WTC11 (cell line): ENCODE measurements around the gene SLC66A2. TPM values are rescaled to one million over a fixed set of nuclear protein-coding genes. Genes with fewer than 3 reads are reported as not detected.

Experiments used
- ATAC-seq: fragments of 200-7000 bp; cut with Tn5 transposase; 2 replicates; pipeline ENCODE4 v1.10.0; 2021; ENCODE audit warnings: mild to moderate bottlenecking, moderate library complexity
- CTCF ChIA-PET: fragments of 300-600 bp; sonication (Branson Sonifier 250); formaldehyde crosslinking; loops from one replicate; lab custom pipeline; 2021; ENCODE audit warnings: antibody characterized with exemption; lab: Charles Lee
- POLR2A ChIA-PET: fragments of 350-600 bp; sonication (Branson Sonifier 250); formaldehyde crosslinking; loops from one replicate; lab custom pipeline; 2021; ENCODE audit warnings: antibody characterized with exemption; lab: Charles Lee
- DNase-seq: peaks from one replicate; pipeline ENCODE4 v3.0.0; 2021; ENCODE audit warnings: low spot score
- H3K27ac Mint-ChIP-seq: 2 replicates; pipeline ENCODE4 v1.8.0; 2021; ENCODE audit warnings: mixed read lengths
- H3K27me3 Mint-ChIP-seq: 2 replicates; pipeline ENCODE4 v1.8.0; 2021; ENCODE audit warnings: low read depth, mild to moderate bottlenecking, moderate library complexity, mixed read lengths
- H3K36me3 Mint-ChIP-seq: 2 replicates; pipeline ENCODE4 v1.8.0; 2021; ENCODE audit warnings: mixed read lengths
- H3K4me1 Mint-ChIP-seq: 2 replicates; pipeline ENCODE4 v1.8.0; 2022; ENCODE audit warnings: mixed read lengths
- H3K4me3 Mint-ChIP-seq: 2 replicates; pipeline ENCODE4 v1.8.0; 2021; ENCODE audit warnings: mild to moderate bottlenecking, moderate library complexity, mixed read lengths
- H3K9me3 Mint-ChIP-seq: 2 replicates; pipeline ENCODE4 v1.8.0; 2021; ENCODE audit warnings: mixed read lengths
- AR ChIP-seq: fragments of 250-450 bp; sonication (Bioruptor Pico); IDR thresholded peaks from 2 replicates; pipeline ENCODE4 v1.9.0; 2021; ENCODE audit warnings: mild to moderate bottlenecking
- ATF2 ChIP-seq: sonication (generic); formaldehyde crosslinking; IDR thresholded peaks from 2 replicates; pipeline ENCODE4 v1.8.1; 2022; ENCODE audit warnings: low read depth, missing genetic modification reagents, borderline replicate concordance
- ELF4 ChIP-seq: sonication (generic); formaldehyde crosslinking; IDR thresholded peaks from 2 replicates; pipeline ENCODE4 v1.8.1; 2022; ENCODE audit warnings: low read depth, mild to moderate bottlenecking, moderate library complexity, missing genetic modification reagents
- EMX1 ChIP-seq: fragments of 250-450 bp; sonication (Bioruptor Pico); IDR thresholded peaks from 2 replicates; pipeline ENCODE4 v1.8.0; 2021; ENCODE audit warnings: mild to moderate bottlenecking
- GABPB1 ChIP-seq: sonication (generic); formaldehyde crosslinking; IDR thresholded peaks from 2 replicates; pipeline ENCODE4 v1.8.1; 2023; ENCODE audit warnings: mild to moderate bottlenecking, missing genetic modification reagents
- HMGXB4 ChIP-seq: sonication (generic); formaldehyde crosslinking; IDR thresholded peaks from 2 replicates; pipeline ENCODE4 v1.8.1; 2023; ENCODE audit warnings: mild to moderate bottlenecking, moderate library complexity, missing genetic modification reagents
- IRF1 ChIP-seq: sonication (generic); formaldehyde crosslinking; IDR thresholded peaks from 2 replicates; pipeline ENCODE4 v1.8.0; 2023; ENCODE audit warnings: missing genetic modification reagents
- JUN ChIP-seq: sonication (generic); formaldehyde crosslinking; IDR thresholded peaks from 2 replicates; pipeline ENCODE4 v1.8.0; 2023; ENCODE audit warnings: mild to moderate bottlenecking, missing genetic modification reagents
- KAT7 ChIP-seq: sonication (generic); formaldehyde crosslinking; IDR thresholded peaks from 2 replicates; pipeline ENCODE4 v1.8.1; 2023; ENCODE audit warnings: missing genetic modification reagents, mild to moderate bottlenecking, borderline replicate concordance
- MYBL2 ChIP-seq: sonication (generic); formaldehyde crosslinking; IDR thresholded peaks from 2 replicates; pipeline ENCODE4 v1.8.1; 2023; ENCODE audit warnings: mild to moderate bottlenecking, moderate library complexity, missing genetic modification reagents
- NFATC4 ChIP-seq: fragments of 250-450 bp; sonication (Bioruptor Pico); IDR thresholded peaks from 2 replicates; pipeline ENCODE4 v1.9.0; 2021; ENCODE audit warnings: mild to moderate bottlenecking
- OVOL2 ChIP-seq: fragments of 250-450 bp; sonication (Bioruptor Pico); IDR thresholded peaks from 2 replicates; pipeline ENCODE4 v1.9.0; 2021; ENCODE audit warnings: mild to moderate bottlenecking, borderline replicate concordance
- PRDM15 ChIP-seq: sonication (generic); formaldehyde crosslinking; IDR thresholded peaks from 2 replicates; pipeline ENCODE4 v1.8.0; 2022; ENCODE audit warnings: missing genetic modification reagents
- PREB ChIP-seq: sonication (generic); formaldehyde crosslinking; IDR thresholded peaks from 2 replicates; pipeline ENCODE4 v1.8.1; 2022; ENCODE audit warnings: mild to moderate bottlenecking, missing genetic modification reagents, moderate library complexity, borderline replicate concordance
- SMAD3 ChIP-seq: sonication (generic); formaldehyde crosslinking; IDR thresholded peaks from 2 replicates; pipeline ENCODE4 v1.8.0; 2022; ENCODE audit warnings: missing genetic modification reagents, mild to moderate bottlenecking, borderline replicate concordance
- SOX15 ChIP-seq: fragments of 250-450 bp; sonication (Bioruptor Pico); IDR thresholded peaks from 2 replicates; pipeline ENCODE4 v1.9.0; 2021; ENCODE audit warnings: mild to moderate bottlenecking
- USF1 ChIP-seq: sonication (generic); formaldehyde crosslinking; IDR thresholded peaks from 2 replicates; pipeline ENCODE4 v1.8.0; 2022; ENCODE audit warnings: mild to moderate bottlenecking, missing genetic modification reagents
- ZNF121 ChIP-seq: sonication (generic); formaldehyde crosslinking; IDR thresholded peaks from 2 replicates; pipeline ENCODE4 v1.8.0; 2023; ENCODE audit warnings: missing genetic modification reagents
- ZNF416 ChIP-seq: fragments of 250-450 bp; sonication (Bioruptor Pico); IDR thresholded peaks from 2 replicates; pipeline ENCODE4 v1.9.0; 2021; ENCODE audit warnings: mild to moderate bottlenecking, inconsistent platforms
- ZNF532 ChIP-seq: fragments of 250-450 bp; sonication (Bioruptor Pico); IDR thresholded peaks from 2 replicates; pipeline ENCODE4 v1.9.0; 2021; ENCODE audit warnings: mild to moderate bottlenecking, borderline replicate concordance
- total RNA-seq: library from RNA; stranded (reverse); gene quantifications from 3 replicates; pipeline ENCODE4 v1.2.3, GENCODE V29; 2021

The SLC66A2 gene
- total RNA-seq, 1 experiment from 2014 or later, result 20.9 TPM

GRCh38 chr18:79935925-79936324 lies 15.5 kb downstream of the SLC66A2 start (continued):
- TF ChIP-seq AR (CRISPR knock-in tag), result no peak
- TF ChIP-seq ELF4 (CRISPR knock-in tag), result no peak
- no peak for TF ChIP-seq HMGXB4 (CRISPR knock-in tag)
- TF ChIP-seq PRDM15 (CRISPR knock-in tag), result no peak
- TF ChIP-seq ZNF121, result no peak
- no peak for TF ChIP-seq ATF2 (CRISPR knock-in tag)
- TF ChIP-seq IRF1 (CRISPR knock-in tag), result no peak
- TF ChIP-seq GABPB1, result no peak
- no peak for TF ChIP-seq JUN (CRISPR knock-in tag)
- TF ChIP-seq ZNF416 (CRISPR knock-in tag), result no peak
- TF ChIP-seq SOX15 (CRISPR knock-in tag), result no peak
- TF ChIP-seq PREB (CRISPR knock-in tag), result no peak

GRCh38 chr18:79935499-79935898 lies 16.0 kb downstream of the SLC66A2 start:
- peaks cover 30% of the 10 kb centered on the region for H3K9me3 Mint-ChIP-seq
- H3K27ac Mint-ChIP-seq, result no peak overlapping the region
- POLR2A ChIA-PET, result no interaction called here
- H3K4me1 Mint-ChIP-seq, result peaks cover 8% of the 10 kb centered on the region
- peaks cover 19% of the 10 kb centered on the region for H3K36me3 Mint-ChIP-seq
- H3K4me3 Mint-ChIP-seq, result no peak overlapping the region
- ATAC-seq (no peak), DNase-seq (no peak)
- no peaks in the 10 kb centered on the region for H3K27me3 Mint-ChIP-seq
- CTCF ChIA-PET, result interaction anchor here (1.0 kb wide), 1 partner anchor 17 kb away, joined by 4 read pairs; no protein-coding TSS in a partner anchor
- TF ChIP-seq NFATC4 (no peak), KAT7 (CRISPR knock-in tag) (no peak), ZNF532 (no peak), ZNF121 (no peak), SOX15 (CRISPR knock-in tag) (no peak), EMX1 (CRISPR knock-in tag) (no peak), OVOL2 (no peak), MYBL2 (CRISPR knock-in tag) (no peak), SMAD3 (CRISPR knock-in tag) (no peak), USF1 (CRISPR knock-in tag) (no peak)
